OCI-LY1 (cell line): ENCODE measurements around the gene BMI1.

ENCODE experiments used
- H2AFZ ChIP-seq: fragments of 200-600 bp; sonication (generic), shearing (Covaris generic); 2 replicates; pipeline ENCODE4 v1.6.0; 2014; ENCODE audit warnings: antibody characterized with exemption, mild to moderate bottlenecking, low read length
- H3F3A ChIP-seq: fragments of 200-600 bp; sonication (generic), shearing (Covaris generic); 2 replicates; pipeline ENCODE4 v1.6.0; 2014; ENCODE audit warnings: mild to moderate bottlenecking, antibody characterized with exemption, low read length, moderate library complexity; ENCODE audit not compliant: insufficient read depth
- H3K27ac ChIP-seq: fragments of 200-600 bp; sonication (generic); 2 replicates; pipeline ENCODE4 v1.5.1; 2014; ENCODE audit warnings: low read length, mixed run types, mild to moderate bottlenecking, low read depth; ENCODE audit not compliant: poor library complexity, severe bottlenecking
- H3K27me3 ChIP-seq: fragments of 200-600 bp; sonication (generic); 2 replicates; pipeline ENCODE4 v1.6.0; 2014; ENCODE audit warnings: antibody characterized with exemption, mild to moderate bottlenecking, low read length, moderate library complexity; ENCODE audit not compliant: insufficient read depth
- H3K36me3 ChIP-seq: fragments of 200-600 bp; sonication (generic); 2 replicates; pipeline ENCODE4 v1.6.1; 2014; ENCODE audit warnings: mild to moderate bottlenecking, antibody characterized with exemption, low read length, moderate library complexity, mixed read lengths; ENCODE audit not compliant: insufficient read depth
- H3K4me1 ChIP-seq: fragments of 200-600 bp; sonication (generic); 2 replicates; pipeline ENCODE4 v1.5.1; 2014; ENCODE audit warnings: mild to moderate bottlenecking, low read length, moderate library complexity; ENCODE audit not compliant: insufficient read depth, severe bottlenecking
- H3K4me2 ChIP-seq: fragments of 200-600 bp; sonication (generic), shearing (Covaris generic); 2 replicates; pipeline ENCODE4 v1.6.1; 2014; ENCODE audit warnings: low read length
- H3K4me3 ChIP-seq: fragments of 200-600 bp; sonication (generic); 2 replicates; pipeline ENCODE4 v1.5.1; 2014; ENCODE audit warnings: low read length, low read depth, mild to moderate bottlenecking, mixed read lengths; ENCODE audit not compliant: poor library complexity, severe bottlenecking
- H3K79me2 ChIP-seq: fragments of 200-600 bp; shearing (Covaris generic); 2 replicates; pipeline ENCODE4 v1.6.1; 2016; ENCODE audit warnings: mixed run types, low read length, mixed read lengths; ENCODE audit not compliant: insufficient read depth
- H3K9ac ChIP-seq: fragments of 200-600 bp; sonication (generic), shearing (Covaris generic); 2 replicates; pipeline ENCODE4 v1.6.1; 2014; ENCODE audit warnings: mild to moderate bottlenecking, low read length, mixed read lengths
- H3K9me2 ChIP-seq: fragments of 200-600 bp; sonication (generic), shearing (Covaris generic); 2 replicates; pipeline ENCODE4 v1.6.1; 2014; ENCODE audit warnings: low read depth, mild to moderate bottlenecking, low read length, mixed read lengths
- H3K9me3 ChIP-seq: fragments of 200-600 bp; shearing (Covaris generic); 2 replicates; pipeline ENCODE4 v1.6.1; 2014; ENCODE audit warnings: low read length, mixed read lengths
- H4K20me1 ChIP-seq: fragments of 200-600 bp; sonication (generic), shearing (Covaris generic); 2 replicates; pipeline ENCODE4 v1.6.0; 2016; ENCODE audit warnings: mild to moderate bottlenecking, low read length; ENCODE audit not compliant: insufficient read depth
- CTCF ChIP-seq: fragments of 200-600 bp; sonication (generic), shearing (Covaris generic); IDR thresholded peaks from 2 replicates; pipeline ENCODE4 v1.5.1; 2017; ENCODE audit warnings: mild to moderate bottlenecking, antibody characterized with exemption, low read length, moderate library complexity, mixed read lengths
- EZH2 ChIP-seq: fragments of 200-600 bp; sonication (generic), shearing (Covaris generic); IDR thresholded peaks from 2 replicates; pipeline ENCODE4 v1.8.0; 2017; ENCODE audit warnings: borderline replicate concordance, mixed run types, mild to moderate bottlenecking, antibody characterized with exemption, low read length, moderate library complexity, mixed read lengths

The BMI1 gene

GRCh38 chr10:22333167-22333974, 12.5 kb downstream of the BMI1 start:
- Histone ChIP-seq H3K4me2 (no peak overlapping the region), H3K9me3 (no peaks in the 10 kb centered on the region)

GRCh38 chr10:22333975-22334282, 13.0 kb downstream of the BMI1 start:
- Histone ChIP-seq H3K9me3 (no peaks in the 10 kb centered on the region), H3K4me1 (peaks cover 12% of the 10 kb centered on the region), H3K27ac (no peak overlapping the region), H3K27me3 (peaks cover 6% of the 10 kb centered on the region), H3F3A (no peaks in the 10 kb centered on the region; the same call in 1 of the 2 replicates), H3K9me2 (no peaks in the 10 kb centered on the region; the same call in 1 of the 2 replicates), H3K4me3 (no peak overlapping the region), H2AFZ (no peak overlapping the region), H4K20me1 (no peaks in the 10 kb centered on the region), H3K9ac (no peak overlapping the region), H3K79me2 (no peaks in the 10 kb centered on the region), H3K4me2 (no peak overlapping the region), H3K36me3 (peaks cover 13% of the 10 kb centered on the region)
- TF ChIP-seq CTCF (no peak), EZH2 (no peak)

More at GRCh38 chr10:22333167-22333974, 12.5 kb downstream of the BMI1 start:
- H4K20me1 ChIP-seq, result no peaks in the 10 kb centered on the region
- no peaks in the 10 kb centered on the region; the same call in 1 of the 2 replicates for H3K9me2 ChIP-seq
- TF ChIP-seq CTCF (no peak), EZH2 (no peak)
- no peaks in the 10 kb centered on the region for H3K79me2 ChIP-seq
- no peak overlapping the region for H3K27ac ChIP-seq
- peaks cover 12% of the 10 kb centered on the region for H3K4me1 ChIP-seq
- H3K27me3 ChIP-seq, result peaks cover 6% of the 10 kb centered on the region
- H3K4me3 ChIP-seq, result no peak overlapping the region
- H3F3A ChIP-seq, result no peaks in the 10 kb centered on the region
- no peak overlapping the region for H3K9ac ChIP-seq
- no peak overlapping the region for H2AFZ ChIP-seq
- peaks cover 18% of the 10 kb centered on the region for H3K36me3 ChIP-seq

- H3K9me2 ChIP-seq, result no peaks in the 10 kb centered on the region
- H3K79me2 ChIP-seq, result no peaks in the 10 kb centered on the region
- H3K4me2 ChIP-seq, result no peak overlapping the region
- no peak for TF ChIP-seq CTCF
- no peak for TF ChIP-seq EZH2
- no peaks in the 10 kb centered on the region; the same call in 1 of the 2 replicates for H3F3A ChIP-seq
- peaks cover 14% of the 10 kb centered on the region for H3K4me1 ChIP-seq
- peaks cover 7% of the 10 kb centered on the region; the same call in 1 of the 2 replicates for H3K36me3 ChIP-seq
- no peaks in the 10 kb centered on the region for H4K20me1 ChIP-seq
- H3K9ac ChIP-seq, result no peak overlapping the region
- H3K4me3 ChIP-seq, result no peak overlapping the region
- no peak overlapping the region for H3K27ac ChIP-seq
- H3K27me3 ChIP-seq, result peaks cover 6% of the 10 kb centered on the region
- no peak overlapping the region for H2AFZ ChIP-seq
- H3K9me3 ChIP-seq, result no peaks in the 10 kb centered on the region
These were observed 13.7 kb downstream of the BMI1 start for GRCh38 chr10:22334414-22335172.
